ENCODE data around the gene RBFA.

GRCh38 chr18:80068571-80069272 lies 34.5 kb downstream of the RBFA start:
- no peak for TF ChIP-seq CTCF (IDR thresholded peaks at IDR 0.05)
- TF ChIP-seq POLR2A (IDR thresholded peaks at IDR 0.05) = no peak
